ENCODE data around the gene MCCC1.

DNA sequence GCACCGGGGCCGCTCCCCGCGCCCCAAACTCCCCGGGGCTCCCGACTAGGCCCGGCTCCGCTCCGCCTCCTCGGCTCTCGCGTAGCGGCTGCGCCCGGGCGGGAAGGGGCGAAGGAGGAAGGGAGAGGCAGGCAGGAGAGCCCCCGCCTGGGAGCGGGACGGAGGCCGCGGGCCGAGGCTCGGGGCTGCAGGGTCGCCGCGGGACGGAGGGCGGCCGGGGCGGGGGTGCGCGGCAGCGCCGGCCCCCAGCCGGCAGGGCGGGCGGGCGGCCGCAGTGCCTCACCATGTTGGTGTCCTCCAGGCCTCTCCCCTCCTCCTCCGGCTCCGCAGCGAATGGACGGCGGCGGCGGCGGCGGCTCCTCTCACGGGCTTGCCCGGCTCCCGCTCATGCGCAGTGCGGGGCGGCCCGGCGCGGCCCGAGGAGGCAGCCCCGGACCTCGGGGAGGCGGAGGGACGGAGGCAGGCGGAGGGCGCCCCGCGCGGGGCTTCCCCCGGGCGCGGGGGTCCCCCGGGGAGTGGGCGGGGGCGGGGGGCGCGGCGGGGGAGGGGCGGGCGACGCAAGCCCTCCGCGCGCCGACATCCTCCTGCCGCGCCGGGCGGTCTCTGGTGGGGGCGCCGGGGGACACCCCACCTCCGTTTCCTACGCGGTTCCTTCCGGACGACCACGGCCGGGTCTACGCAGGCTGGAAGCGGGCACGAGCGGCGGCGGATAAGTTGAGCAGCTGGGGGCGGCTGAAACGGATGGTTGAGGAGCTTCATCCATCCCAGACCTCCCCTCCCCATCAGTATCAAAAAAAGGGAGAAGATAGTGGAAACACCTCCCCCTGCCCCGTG, 118.9 kb downstream of the MCCC1 start, which contains the start of gene DCUN1D1:
- TF ChIP-seq, protein P1, sequence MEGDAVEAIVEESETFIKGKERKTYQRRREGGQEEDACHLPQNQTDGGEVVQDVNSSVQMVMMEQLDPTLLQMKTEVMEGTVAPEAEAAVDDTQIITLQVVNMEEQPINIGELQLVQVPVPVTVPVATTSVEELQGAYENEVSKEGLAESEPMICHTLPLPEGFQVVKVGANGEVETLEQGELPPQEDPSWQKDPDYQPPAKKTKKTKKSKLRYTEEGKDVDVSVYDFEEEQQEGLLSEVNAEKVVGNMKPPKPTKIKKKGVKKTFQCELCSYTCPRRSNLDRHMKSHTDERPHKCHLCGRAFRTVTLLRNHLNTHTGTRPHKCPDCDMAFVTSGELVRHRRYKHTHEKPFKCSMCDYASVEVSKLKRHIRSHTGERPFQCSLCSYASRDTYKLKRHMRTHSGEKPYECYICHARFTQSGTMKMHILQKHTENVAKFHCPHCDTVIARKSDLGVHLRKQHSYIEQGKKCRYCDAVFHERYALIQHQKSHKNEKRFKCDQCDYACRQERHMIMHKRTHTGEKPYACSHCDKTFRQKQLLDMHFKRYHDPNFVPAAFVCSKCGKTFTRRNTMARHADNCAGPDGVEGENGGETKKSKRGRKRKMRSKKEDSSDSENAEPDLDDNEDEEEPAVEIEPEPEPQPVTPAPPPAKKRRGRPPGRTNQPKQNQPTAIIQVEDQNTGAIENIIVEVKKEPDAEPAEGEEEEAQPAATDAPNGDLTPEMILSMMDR (optimal IDR thresholded peaks at IDR 0.05 in 1 of 3, IDR thresholded peaks at IDR 0.05 in 1 of 3, conservative IDR thresholded peaks at IDR 0.05 in 1 of 3; ENCODE audit: extremely low read depth in 1 of 3, insufficient read depth in 2 of 3, low read length in 3 of 3), result no peak
- TF ChIP-seq EZH2 (IDR thresholded peaks at IDR 0.05; ENCODE audit: low read length), result no peak
